GM19351 (cell line): Measurements from ENCODE around the gene SH3BP1.
"Not testable (repeated sequence)": the region's sequence is repeated elsewhere in the genome, so short reads cannot be mapped to it uniquely, and the experiment has no call there.

Source experiments
- ATAC-seq: cut with Tn5 transposase; IDR thresholded peaks from one replicate; pipeline ENCODE4 v1.9.1; 2021; ENCODE audit warnings: mild to moderate bottlenecking, moderate library complexity; ENCODE audit not compliant: unreplicated experiment

The SH3BP1 gene

DNA sequence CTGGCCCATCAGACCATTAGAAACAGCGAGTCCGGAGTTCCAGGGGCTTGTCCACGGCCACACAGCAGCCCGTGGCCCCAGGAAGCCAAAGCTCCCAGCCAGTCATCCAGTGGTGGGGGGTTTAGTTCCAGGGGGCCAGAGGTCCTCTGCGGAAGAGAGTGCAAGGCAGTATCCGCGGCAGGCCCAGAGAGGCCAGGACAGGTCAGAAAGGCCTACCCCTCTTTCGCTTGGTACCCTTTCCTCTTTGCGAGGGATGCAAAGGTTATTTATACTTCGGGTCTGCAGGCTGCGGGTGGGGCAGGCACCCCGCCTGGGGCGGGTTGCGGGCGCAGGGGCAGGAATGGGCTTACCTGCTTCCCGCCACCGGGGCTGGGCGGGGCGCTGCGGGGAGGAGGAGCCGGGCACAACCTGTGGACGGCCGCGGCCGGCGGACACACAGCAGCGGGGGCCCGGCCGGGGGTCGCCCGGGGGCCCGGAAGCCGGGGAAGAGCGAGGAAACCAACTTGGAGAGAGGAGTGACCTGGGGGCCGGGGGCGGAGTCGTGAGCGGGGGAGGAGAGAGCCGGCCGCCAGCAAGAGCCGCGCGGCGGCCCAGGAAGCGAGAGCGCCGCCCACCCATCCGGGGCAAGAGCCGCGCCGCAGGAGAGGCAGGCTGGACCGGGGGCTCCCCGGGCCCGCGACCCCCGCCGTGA lies at the start of gene SH3BP1:
TSS of gene SH3BP1 (plus strand) at position 600 of the 691 bp plus-strand sequence. CDS start 119 bp downstream, outside the sequence.
- ATAC-seq, result no peak

DNA sequence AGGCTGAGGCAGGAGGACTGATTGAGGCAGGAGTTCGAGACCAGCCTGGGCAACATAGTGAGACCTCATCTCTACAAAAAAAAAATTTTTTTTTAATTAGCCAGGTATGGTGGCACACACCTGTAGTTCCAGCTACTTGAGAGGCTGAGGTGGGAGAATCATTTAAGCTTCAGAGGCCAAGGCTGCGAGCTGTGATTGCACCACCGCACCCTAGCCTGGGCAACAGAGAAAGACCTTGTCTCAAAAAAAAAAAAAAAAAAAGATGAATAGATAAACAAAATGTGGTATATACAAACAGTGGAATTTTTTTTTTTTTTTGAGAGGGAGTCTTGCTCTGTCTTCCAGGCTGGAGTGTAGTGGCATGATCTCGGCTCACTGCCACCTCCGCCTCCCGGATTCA lies 48.4 kb upstream of the SH3BP1 start:
- ATAC-seq, result not testable (repeated sequence)

DNA sequence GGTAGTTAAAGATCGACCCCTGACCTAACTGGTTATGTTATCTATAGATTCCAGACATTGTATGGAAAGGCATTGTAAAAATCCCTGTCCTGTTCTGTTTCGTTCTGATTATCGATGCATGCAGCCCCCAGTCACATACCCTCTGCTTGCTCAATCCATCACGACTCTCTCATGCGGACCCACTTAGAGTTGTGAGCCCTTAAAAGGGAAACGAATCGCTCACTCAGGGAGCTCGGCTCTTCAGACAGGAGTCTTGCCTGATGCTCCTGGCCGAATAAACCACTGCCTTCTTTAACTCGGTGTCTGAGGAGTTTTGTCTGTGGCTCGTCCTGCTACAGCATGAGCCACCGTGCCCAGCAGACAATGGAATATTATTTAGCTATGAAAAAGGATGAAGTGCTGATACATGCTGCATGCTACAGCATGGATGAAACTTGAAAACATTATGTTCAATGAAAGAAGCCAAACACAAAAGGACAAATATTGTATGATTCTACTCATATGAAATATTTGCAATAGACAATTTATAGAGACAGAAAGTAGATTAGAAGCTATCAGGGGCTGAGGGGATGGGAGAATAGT lies 47.6 kb upstream of the SH3BP1 start:
- no peak for ATAC-seq

- no peak for ATAC-seq
Measured at GRCh38 chr22:37594237-37594636, 45.2 kb upstream of the SH3BP1 start.

DNA sequence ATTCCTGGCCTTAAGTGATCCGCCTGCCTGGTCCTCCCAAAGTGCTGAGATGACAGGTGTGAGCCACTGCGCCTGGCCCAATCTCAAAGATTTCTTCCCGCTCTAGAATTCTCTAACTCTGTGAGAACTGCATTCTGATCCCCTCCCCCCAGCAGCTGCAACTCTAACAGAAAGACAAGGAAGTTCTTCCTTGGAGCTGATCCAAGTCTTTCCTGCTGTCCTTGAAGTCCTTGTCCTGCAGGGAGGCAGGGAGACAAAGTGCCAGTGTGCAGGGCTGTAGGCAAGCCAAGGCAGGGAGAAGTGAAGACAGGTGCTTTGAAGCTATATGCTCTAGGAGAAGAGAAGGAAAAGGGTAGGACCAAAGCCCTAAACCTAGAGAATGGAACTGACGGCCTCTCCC lies 40.3 kb upstream of the SH3BP1 start:
- ATAC-seq, result no peak

GRCh38 chr22:37601203-37601539 lies 38.3 kb upstream of the SH3BP1 start:
- ATAC-seq, result no peak

DNA sequence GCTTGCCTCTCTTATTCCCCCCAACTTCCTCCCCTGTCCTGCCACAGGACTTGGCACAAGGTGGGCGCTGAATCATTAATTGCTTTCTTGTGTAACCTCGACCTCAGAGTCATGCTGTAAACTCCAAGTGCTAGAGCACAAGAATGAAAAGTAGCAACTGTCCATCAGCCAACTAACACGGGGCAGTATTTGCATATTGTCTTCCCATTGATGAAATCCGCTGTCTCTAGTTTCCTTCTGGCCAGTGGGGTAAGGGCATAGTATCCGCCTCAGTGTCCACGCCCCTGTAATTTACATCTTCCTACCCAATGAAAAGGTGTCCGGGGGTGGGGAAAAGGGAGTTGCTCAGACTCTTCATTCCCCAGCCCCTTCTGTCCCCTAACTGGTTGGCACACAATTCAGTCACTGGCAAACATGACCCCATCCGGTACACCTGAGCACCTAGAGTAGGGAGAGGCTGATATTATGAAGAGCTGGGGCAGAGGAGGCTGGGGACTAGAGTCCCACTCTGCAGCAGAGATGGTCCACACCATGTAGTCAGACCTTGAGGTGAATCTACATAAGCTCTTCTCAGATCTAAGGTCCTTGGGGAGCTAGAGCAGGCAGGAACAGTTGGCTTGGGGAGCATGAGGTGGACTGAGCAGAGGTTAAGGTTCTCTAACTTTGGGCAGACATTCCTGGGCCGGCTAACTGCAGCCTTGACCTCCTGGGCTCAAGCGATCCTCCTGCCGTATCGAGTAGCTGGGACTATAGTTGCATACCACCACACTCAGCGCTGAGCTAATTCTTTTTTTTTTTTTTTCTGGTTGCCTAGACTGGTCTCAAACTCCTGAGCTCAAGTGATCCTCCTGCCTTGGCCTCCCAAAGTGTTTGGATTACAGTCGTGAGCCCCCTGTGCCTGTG lies 37.7 kb upstream of the SH3BP1 start:
- no peak for ATAC-seq

GRCh38 chr22:37602546-37603277 lies 36.8 kb upstream of the SH3BP1 start:
- ATAC-seq, result not testable (repeated sequence)

DNA sequence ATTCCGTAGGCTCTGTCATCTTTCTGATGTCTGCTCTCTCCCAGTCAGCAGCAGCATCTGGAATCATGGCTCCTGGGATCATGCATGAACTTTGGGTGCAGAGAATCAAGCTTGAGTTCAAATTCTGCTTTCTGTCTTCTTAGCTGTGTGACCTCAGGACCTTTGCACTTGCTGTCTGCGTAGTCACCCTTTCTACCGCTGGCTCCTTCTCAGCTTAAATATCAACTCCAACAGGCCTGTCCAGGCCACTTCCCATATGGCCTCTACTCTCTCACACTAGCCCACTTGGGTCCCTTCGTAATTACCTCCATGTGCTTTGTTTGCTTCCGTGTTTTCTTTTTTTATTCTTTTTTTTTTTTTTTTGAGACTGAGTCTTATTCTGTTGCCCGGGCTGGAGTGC lies 35.4 kb upstream of the SH3BP1 start:
- ATAC-seq, result no peak

DNA sequence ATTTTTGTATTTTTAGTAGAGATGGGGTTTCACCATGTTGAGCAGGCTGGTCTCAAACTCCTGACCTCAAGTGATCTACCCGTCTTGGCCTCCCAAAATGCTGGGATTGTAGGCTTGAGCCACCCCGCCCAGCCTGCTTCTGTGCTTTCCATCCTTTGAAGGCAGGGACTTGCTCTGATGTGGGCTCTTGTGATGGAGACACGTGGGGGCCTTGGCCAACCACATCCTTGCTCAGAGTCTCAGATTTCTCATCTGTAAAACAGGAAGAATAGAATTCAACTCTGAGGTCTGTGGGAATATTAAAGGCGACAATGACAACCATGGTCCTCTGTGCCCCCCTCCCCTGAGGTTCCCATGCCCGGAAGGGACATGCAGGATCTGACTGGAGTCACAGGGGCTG lies 34.6 kb upstream of the SH3BP1 start:
- ATAC-seq, result no peak

- ATAC-seq, result no peak
Measured at GRCh38 chr22:37607010-37607934, 32.2 kb upstream of the SH3BP1 start.

- no peak for ATAC-seq
Measured at GRCh38 chr22:37607935-37608476, 31.5 kb upstream of the SH3BP1 start.

- ATAC-seq, result peak; percentile 75
Measured at GRCh38 chr22:37608477-37609239, 30.8 kb upstream of the SH3BP1 start, which contains the start of gene GGA1. Gene GGA1, plus strand, starts transcription at chr22:37608834. Its CDS starts 27 bp downstream, at chr22:37608861.

GRCh38 chr22:37609240-37610152 lies 30.0 kb upstream of the SH3BP1 start:
- no peak for ATAC-seq

DNA sequence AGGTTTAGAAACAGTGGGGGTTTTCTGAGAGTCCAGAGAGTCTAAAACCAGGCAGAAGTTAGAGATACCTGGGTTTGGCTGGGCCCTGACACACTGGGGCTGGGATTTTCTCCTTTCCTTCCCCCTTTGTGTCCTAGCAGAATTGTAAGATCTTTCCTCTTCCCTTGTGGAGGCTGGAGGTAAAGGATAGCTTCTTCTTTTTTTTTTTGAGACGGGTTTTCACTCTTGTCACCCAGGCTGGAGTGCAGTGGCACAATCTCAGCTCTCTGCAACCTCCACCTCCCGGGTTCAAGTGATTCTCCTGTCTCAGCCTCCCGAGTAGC lies 29.4 kb upstream of the SH3BP1 start:
- not testable (repeated sequence) for ATAC-seq

- no peak for ATAC-seq
Measured at GRCh38 chr22:37610480-37611129, 28.9 kb upstream of the SH3BP1 start.

- ATAC-seq, result no peak
Measured at GRCh38 chr22:37611207-37611606, 28.3 kb upstream of the SH3BP1 start.
